Chondrocyte (in vitro differentiated cells): ENCODE data around the gene OLA1. TPM values are rescaled to one million over a fixed set of nuclear protein-coding genes. Genes with fewer than 3 reads are reported as not detected.

Experiments used
- DNase-seq: peaks from one replicate; pipeline ENCODE4 v3.0.0; 2021; ENCODE audit warnings: mixed read lengths, low spot score
- H3K27ac Mint-ChIP-seq: one replicate; pipeline ENCODE4 v1.8.0; 2021; ENCODE audit warnings: mild to moderate bottlenecking, moderate library complexity, mixed read lengths; ENCODE audit not compliant: unreplicated experiment
- H3K27me3 Mint-ChIP-seq: 2 replicates; pipeline ENCODE4 v1.8.0; 2021; ENCODE audit warnings: low read depth, mixed read lengths
- H3K36me3 Mint-ChIP-seq: 2 replicates; pipeline ENCODE4 v1.8.0; 2021; ENCODE audit warnings: low read depth, mixed read lengths
- H3K4me1 Mint-ChIP-seq: 2 replicates; pipeline ENCODE4 v1.8.0; 2021; ENCODE audit warnings: low read depth, mild to moderate bottlenecking, mixed read lengths
- H3K4me3 Mint-ChIP-seq: one replicate; pipeline ENCODE4 v1.8.0; 2021; ENCODE audit warnings: mild to moderate bottlenecking, moderate library complexity, mixed read lengths; ENCODE audit not compliant: unreplicated experiment
- H3K9me3 Mint-ChIP-seq: 2 replicates; pipeline ENCODE4 v1.8.0; 2021; ENCODE audit warnings: low read depth, mixed read lengths
- CTCF ChIP-seq: fragments of 200-600 bp; sonication (generic); IDR thresholded peaks from 2 replicates; pipeline ENCODE4 v1.5.0; 2021; ENCODE audit warnings: antibody characterized with exemption, mild to moderate bottlenecking, moderate library complexity
- total RNA-seq: library from RNA; stranded (reverse); gene quantifications from 3 replicates; pipeline ENCODE4 v1.2.1, GENCODE V29; 2021

Gene OLA1
- total RNA-seq, 1 donor from 2014 or later, result 77.5 TPM

- Mint-ChIP-seq H3K4me3 (no peak overlapping the region), H3K27ac (peak overlapping the region; percentile 14), H3K27me3 (no peaks in the 10 kb centered on the region), H3K4me1 (peaks cover 22% of the 10 kb centered on the region), H3K36me3 (peaks cover 1% of the 10 kb centered on the region), H3K9me3 (no peaks in the 10 kb centered on the region)
- TF ChIP-seq CTCF, result no peak
- no peak for DNase-seq
These were observed 94.3 kb downstream of the OLA1 start for GRCh38 chr2:174153757-174154680.

- H3K36me3 Mint-ChIP-seq, result no peaks in the 10 kb centered on the region
- no peak overlapping the region for H3K4me3 Mint-ChIP-seq
- DNase-seq, result no peak
- no peaks in the 10 kb centered on the region for H3K27me3 Mint-ChIP-seq
- peaks cover 12% of the 10 kb centered on the region for H3K4me1 Mint-ChIP-seq
- no peak for TF ChIP-seq CTCF
- no peak overlapping the region for H3K27ac Mint-ChIP-seq
- no peaks in the 10 kb centered on the region for H3K9me3 Mint-ChIP-seq
These were observed 98.8 kb downstream of the OLA1 start for GRCh38 chr2:174149530-174149929.

- DNase-seq, result no peak
These were observed 99.5 kb downstream of the OLA1 start for GRCh38 chr2:174148833-174149232.

DNA sequence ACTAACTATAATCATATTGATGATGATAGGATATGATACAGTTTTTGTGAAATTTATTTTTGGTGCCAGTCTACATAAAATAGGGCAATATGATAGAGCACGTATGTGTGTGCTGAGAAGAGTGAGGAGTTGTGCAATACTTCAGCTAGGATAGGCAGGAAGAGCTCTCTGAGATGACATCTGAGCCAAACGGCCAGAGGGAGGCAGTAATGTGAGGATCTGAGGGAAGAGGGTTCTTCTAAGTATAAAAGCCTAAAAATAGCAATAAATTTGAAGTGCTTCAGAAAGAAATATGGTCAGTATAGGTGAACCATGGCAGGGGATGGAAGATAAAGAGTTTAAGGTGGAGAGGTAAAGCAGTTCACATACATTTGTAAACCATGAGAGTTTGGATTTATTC, 102.5 kb downstream of the OLA1 start:
- Mint-ChIP-seq H3K4me3 (no peak overlapping the region), H3K9me3 (no peaks in the 10 kb centered on the region), H3K27ac (no peak overlapping the region), H3K36me3 (no peaks in the 10 kb centered on the region), H3K4me1 (peaks cover 4% of the 10 kb centered on the region), H3K27me3 (no peaks in the 10 kb centered on the region)
- DNase-seq, result no peak
- TF ChIP-seq CTCF, result peak; percentile 49

More at GRCh38 chr2:174148833-174149232, 99.5 kb downstream of the OLA1 start:
- no peak for TF ChIP-seq CTCF
- Mint-ChIP-seq H3K9me3 (no peaks in the 10 kb centered on the region), H3K27ac (no peak overlapping the region), H3K36me3 (no peaks in the 10 kb centered on the region), H3K4me1 (peaks cover 5% of the 10 kb centered on the region), H3K27me3 (no peaks in the 10 kb centered on the region), H3K4me3 (no peak overlapping the region)

DNA sequence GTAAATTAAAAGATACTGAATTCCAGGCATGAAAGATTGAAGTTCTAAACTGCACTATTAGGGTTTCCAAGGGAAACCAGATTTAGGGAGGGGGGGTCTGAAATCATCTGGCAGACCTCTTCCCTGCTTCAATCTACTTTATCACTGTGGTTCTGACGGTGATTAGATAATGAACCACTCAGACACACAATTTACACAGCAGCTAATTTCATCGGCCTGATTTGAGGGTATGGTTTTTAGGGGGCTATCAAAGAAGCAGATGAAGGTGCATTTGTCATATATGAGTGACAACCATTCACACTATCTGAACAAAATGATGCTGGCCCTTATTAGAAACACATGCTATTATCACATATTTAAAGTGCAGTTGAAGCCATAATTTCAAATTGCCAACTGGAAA, 106.0 kb downstream of the OLA1 start:
- H3K27me3 Mint-ChIP-seq, result no peaks in the 10 kb centered on the region
- peaks cover 5% of the 10 kb centered on the region for H3K36me3 Mint-ChIP-seq
- H3K27ac Mint-ChIP-seq, result no peak overlapping the region
- H3K4me3 Mint-ChIP-seq, result no peak overlapping the region
- no peaks in the 10 kb centered on the region for H3K9me3 Mint-ChIP-seq
- DNase-seq, result no peak
- peaks cover 4% of the 10 kb centered on the region for H3K4me1 Mint-ChIP-seq
- TF ChIP-seq CTCF, result no peak
